Measurements from ENCODE around the gene ABCF1. TPM values are rescaled to one million over a fixed set of nuclear protein-coding genes. Genes with fewer than 3 reads are reported as not detected.
A peak's percentile ranks its signal among the peaks of the same experiment; 100 is the strongest.

Gene ABCF1
- total and polyA plus RNA-seq, 9 of the 15 experiments (the other 6 are each of a cell fraction or from before 2014, with no cell fraction given) = 41.6 to 193 (median 102) TPM

DNA sequence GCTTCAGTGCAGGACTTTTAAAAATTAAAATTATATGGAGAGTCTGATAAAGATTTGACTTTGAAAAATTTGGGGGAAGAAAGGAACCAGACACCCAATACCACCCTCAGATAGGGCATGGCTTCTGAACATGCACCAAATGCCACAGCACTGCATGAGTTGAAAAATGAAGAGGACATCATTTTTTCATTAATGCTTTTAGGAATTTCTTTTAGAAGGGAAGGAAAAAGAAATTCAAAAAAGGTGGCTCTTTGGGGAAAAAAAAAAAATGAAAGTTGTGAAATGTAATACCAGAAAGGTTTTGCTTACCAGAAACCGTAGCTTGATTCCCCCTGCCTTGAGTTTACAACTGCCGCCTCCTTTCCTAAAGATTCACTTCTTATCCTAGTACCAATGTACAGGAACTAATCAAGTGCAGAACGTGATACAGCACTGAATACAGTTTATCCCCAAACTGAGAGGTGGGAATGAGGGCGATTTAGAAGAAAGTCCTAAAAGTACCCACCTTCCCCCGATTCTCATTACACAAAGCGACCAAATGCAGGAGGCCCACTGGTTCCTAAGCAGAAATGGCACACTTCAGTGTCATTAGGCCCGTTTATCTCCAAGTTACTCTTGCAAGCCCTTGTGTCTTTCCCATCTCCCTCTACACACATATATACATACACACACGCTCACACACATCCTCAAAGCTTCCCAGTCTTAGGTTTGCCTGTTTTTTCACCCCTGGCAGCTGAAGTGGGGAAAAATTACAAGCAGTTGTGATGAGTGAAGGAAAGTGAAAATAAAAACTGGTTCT, 43.0 kb downstream of the ABCF1 start (continued):
- no peak for TF ChIP-seq ZNF347 (CRISPR knock-in tag; IDR thresholded peaks at IDR 0.05; ENCODE audit: low read depth)
- TF ChIP-seq XRCC5 (IDR thresholded peaks at IDR 0.05; ENCODE audit: low read depth, low read length) = no peak
- TF ChIP-seq, protein P1, sequence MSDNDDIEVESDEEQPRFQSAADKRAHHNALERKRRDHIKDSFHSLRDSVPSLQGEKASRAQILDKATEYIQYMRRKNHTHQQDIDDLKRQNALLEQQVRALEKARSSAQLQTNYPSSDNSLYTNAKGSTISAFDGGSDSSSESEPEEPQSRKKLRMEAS (CRISPR knock-in tag; IDR thresholded peaks at IDR 0.05) = no peak
- no peak for TF ChIP-seq NR2C1 (IDR thresholded peaks at IDR 0.05)
- no peak for TF ChIP-seq NR2C1 (tag; IDR thresholded peaks at IDR 0.05)
- TF ChIP-seq BRCA1 (IDR thresholded peaks at IDR 0.05) = no peak
- no peak for TF ChIP-seq BRCA1 (CRISPR knock-in tag; IDR thresholded peaks at IDR 0.05)
- TF ChIP-seq MIER1 (IDR thresholded peaks at IDR 0.05; ENCODE audit: low read depth) = no peak
- no peak for TF ChIP-seq CBFA2T2 (conservative IDR thresholded peaks at IDR 0.05)
- TF ChIP-seq, protein P2, sequence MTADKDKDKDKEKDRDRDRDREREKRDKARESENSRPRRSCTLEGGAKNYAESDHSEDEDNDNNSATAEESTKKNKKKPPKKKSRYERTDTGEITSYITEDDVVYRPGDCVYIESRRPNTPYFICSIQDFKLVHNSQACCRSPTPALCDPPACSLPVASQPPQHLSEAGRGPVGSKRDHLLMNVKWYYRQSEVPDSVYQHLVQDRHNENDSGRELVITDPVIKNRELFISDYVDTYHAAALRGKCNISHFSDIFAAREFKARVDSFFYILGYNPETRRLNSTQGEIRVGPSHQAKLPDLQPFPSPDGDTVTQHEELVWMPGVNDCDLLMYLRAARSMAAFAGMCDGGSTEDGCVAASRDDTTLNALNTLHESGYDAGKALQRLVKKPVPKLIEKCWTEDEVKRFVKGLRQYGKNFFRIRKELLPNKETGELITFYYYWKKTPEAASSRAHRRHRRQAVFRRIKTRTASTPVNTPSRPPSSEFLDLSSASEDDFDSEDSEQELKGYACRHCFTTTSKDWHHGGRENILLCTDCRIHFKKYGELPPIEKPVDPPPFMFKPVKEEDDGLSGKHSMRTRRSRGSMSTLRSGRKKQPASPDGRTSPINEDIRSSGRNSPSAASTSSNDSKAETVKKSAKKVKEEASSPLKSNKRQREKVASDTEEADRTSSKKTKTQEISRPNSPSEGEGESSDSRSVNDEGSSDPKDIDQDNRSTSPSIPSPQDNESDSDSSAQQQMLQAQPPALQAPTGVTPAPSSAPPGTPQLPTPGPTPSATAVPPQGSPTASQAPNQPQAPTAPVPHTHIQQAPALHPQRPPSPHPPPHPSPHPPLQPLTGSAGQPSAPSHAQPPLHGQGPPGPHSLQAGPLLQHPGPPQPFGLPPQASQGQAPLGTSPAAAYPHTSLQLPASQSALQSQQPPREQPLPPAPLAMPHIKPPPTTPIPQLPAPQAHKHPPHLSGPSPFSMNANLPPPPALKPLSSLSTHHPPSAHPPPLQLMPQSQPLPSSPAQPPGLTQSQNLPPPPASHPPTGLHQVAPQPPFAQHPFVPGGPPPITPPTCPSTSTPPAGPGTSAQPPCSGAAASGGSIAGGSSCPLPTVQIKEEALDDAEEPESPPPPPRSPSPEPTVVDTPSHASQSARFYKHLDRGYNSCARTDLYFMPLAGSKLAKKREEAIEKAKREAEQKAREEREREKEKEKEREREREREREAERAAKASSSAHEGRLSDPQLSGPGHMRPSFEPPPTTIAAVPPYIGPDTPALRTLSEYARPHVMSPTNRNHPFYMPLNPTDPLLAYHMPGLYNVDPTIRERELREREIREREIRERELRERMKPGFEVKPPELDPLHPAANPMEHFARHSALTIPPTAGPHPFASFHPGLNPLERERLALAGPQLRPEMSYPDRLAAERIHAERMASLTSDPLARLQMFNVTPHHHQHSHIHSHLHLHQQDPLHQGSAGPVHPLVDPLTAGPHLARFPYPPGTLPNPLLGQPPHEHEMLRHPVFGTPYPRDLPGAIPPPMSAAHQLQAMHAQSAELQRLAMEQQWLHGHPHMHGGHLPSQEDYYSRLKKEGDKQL (CRISPR knock-in tag; IDR thresholded peaks at IDR 0.05; ENCODE audit: borderline replicate concordance) = no peak
- no peak for TF ChIP-seq SRSF9 (IDR thresholded peaks at IDR 0.05; ENCODE audit: borderline replicate concordance, low read depth, low read length)
- no peak for TF ChIP-seq HNRNPLL (IDR thresholded peaks at IDR 0.05; ENCODE audit: low read depth, low read length, poor library complexity, severe bottlenecking)
- no peak for TF ChIP-seq HEY1 (CRISPR knock-in tag; IDR thresholded peaks at IDR 0.05; ENCODE audit: borderline replicate concordance)
- TF ChIP-seq, protein P3, sequence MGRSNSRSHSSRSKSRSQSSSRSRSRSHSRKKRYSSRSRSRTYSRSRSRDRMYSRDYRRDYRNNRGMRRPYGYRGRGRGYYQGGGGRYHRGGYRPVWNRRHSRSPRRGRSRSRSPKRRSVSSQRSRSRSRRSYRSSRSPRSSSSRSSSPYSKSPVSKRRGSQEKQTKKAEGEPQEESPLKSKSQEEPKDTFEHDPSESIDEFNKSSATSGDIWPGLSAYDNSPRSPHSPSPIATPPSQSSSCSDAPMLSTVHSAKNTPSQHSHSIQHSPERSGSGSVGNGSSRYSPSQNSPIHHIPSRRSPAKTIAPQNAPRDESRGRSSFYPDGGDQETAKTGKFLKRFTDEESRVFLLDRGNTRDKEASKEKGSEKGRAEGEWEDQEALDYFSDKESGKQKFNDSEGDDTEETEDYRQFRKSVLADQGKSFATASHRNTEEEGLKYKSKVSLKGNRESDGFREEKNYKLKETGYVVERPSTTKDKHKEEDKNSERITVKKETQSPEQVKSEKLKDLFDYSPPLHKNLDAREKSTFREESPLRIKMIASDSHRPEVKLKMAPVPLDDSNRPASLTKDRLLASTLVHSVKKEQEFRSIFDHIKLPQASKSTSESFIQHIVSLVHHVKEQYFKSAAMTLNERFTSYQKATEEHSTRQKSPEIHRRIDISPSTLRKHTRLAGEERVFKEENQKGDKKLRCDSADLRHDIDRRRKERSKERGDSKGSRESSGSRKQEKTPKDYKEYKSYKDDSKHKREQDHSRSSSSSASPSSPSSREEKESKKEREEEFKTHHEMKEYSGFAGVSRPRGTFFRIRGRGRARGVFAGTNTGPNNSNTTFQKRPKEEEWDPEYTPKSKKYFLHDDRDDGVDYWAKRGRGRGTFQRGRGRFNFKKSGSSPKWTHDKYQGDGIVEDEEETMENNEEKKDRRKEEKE (IDR thresholded peaks at IDR 0.05; ENCODE audit: borderline replicate concordance in 1 of 2, control insufficient read depth in 1 of 2, low read depth in 2 of 2, low read length in 1 of 2) = 0 out of 4 replicates have a peak, but pooled peaks of 1 of the 2 experiments have one; percentile 13
- no peak for TF ChIP-seq ZNF444 (CRISPR knock-in tag; IDR thresholded peaks at IDR 0.05)
- no peak for TF ChIP-seq ZKSCAN8 (CRISPR knock-in tag; IDR thresholded peaks at IDR 0.05)
- no peak for TF ChIP-seq ATF1 (CRISPR knock-in tag; IDR thresholded peaks at IDR 0.05)
- no peak for TF ChIP-seq ATF1 (tag; IDR thresholded peaks at IDR 0.05)

Data from K562 (cell line).